ENCODE data around the gene MYO7B. TPM values are rescaled to one million over a fixed set of nuclear protein-coding genes. Genes with fewer than 3 reads are reported as not detected.

The MYO7B gene
- total and polyA plus RNA-seq, 8 donors: 0.61 to 2.4 (median 1.00) TPM

GRCh38 chr2:127635380-127636237, 100.1 kb downstream of the MYO7B start:
- intact Hi-C loops (cut with DNase I): no loop called here
- peaks cover 17 to 83% of the 10 kb centered on the region in 2 donors for H3K4me1 ChIP-seq
- TF ChIP-seq CTCF (IDR thresholded peaks at IDR 0.05): no peak

GRCh38 chr2:127636248-127637235, 101.1 kb downstream of the MYO7B start:
- peaks cover 17 to 78% of the 10 kb centered on the region in 2 donors for H3K4me1 ChIP-seq
- H3K27me3 ChIP-seq: no peaks in the 10 kb centered on the region
- intact Hi-C loops (cut with DNase I): no loop called here
- H3K36me3 ChIP-seq: peaks cover 0 to 20% of the 10 kb centered on the region in 2 donors
- no peak for TF ChIP-seq CTCF (IDR thresholded peaks at IDR 0.05)
- ATAC-seq: no peak
- no peak overlapping the region for H3K4me3 ChIP-seq
- DNase-seq: no peak
- peak overlapping the region; percentile 72 to 92 for H3K27ac ChIP-seq
- no peaks in the 10 kb centered on the region for H3K9me3 ChIP-seq

More at GRCh38 chr2:127635380-127636237, 100.1 kb downstream of the MYO7B start:
- no peaks in the 10 kb centered on the region for H3K9me3 ChIP-seq
- H3K4me3 ChIP-seq: no peak overlapping the region
- H3K27ac ChIP-seq: peak overlapping the region in 1 of 2 donors; percentile 92
- peaks cover 0 to 11% of the 10 kb centered on the region in 2 donors for H3K36me3 ChIP-seq
- DNase-seq: no peak
- no peaks in the 10 kb centered on the region for H3K27me3 ChIP-seq
- no peak for ATAC-seq

- intact Hi-C loops (cut with DNase I): no loop called here
- H3K4me1 ChIP-seq: peaks cover 17 to 78% of the 10 kb centered on the region in 2 donors
- DNase-seq (no peak), ATAC-seq (no peak)
- H3K27ac ChIP-seq: peak overlapping the region; percentile 72 to 92
- peaks cover 0 to 20% of the 10 kb centered on the region in 2 donors for H3K36me3 ChIP-seq
- H3K27me3 ChIP-seq: no peaks in the 10 kb centered on the region
- TF ChIP-seq CTCF (IDR thresholded peaks at IDR 0.05): no peak
- no peaks in the 10 kb centered on the region for H3K9me3 ChIP-seq
- no peak overlapping the region for H3K4me3 ChIP-seq
These were observed 101.8 kb downstream of the MYO7B start for GRCh38 chr2:127637236-127637630.

- H3K27me3 ChIP-seq: no peaks in the 10 kb centered on the region
- peak in 2 of 4 donors; percentile 64 to 74 for DNase-seq
- H3K4me1 ChIP-seq: peaks cover 17 to 83% of the 10 kb centered on the region in 2 donors
- intact Hi-C loops (cut with DNase I): no loop called here
- no peak for TF ChIP-seq CTCF (IDR thresholded peaks at IDR 0.05)
- ATAC-seq: peak; percentile 48
- H3K9me3 ChIP-seq: no peaks in the 10 kb centered on the region
- no peak overlapping the region for H3K4me3 ChIP-seq
- peak overlapping the region; percentile 72 to 92 for H3K27ac ChIP-seq
- peaks cover 0 to 20% of the 10 kb centered on the region in 2 donors for H3K36me3 ChIP-seq
These were observed 102.3 kb downstream of the MYO7B start for GRCh38 chr2:127637725-127638252.
